OCI-LY1 (cell line): ENCODE measurements around the gene COL23A1.

Experiments
- H2AFZ ChIP-seq: fragments of 200-600 bp; sonication (generic), shearing (Covaris generic); 2 replicates; pipeline ENCODE4 v1.6.0; 2014; ENCODE audit warnings: antibody characterized with exemption, mild to moderate bottlenecking, low read length
- H3F3A ChIP-seq: fragments of 200-600 bp; sonication (generic), shearing (Covaris generic); 2 replicates; pipeline ENCODE4 v1.6.0; 2014; ENCODE audit warnings: mild to moderate bottlenecking, antibody characterized with exemption, low read length, moderate library complexity; ENCODE audit not compliant: insufficient read depth
- H3K27ac ChIP-seq: fragments of 200-600 bp; sonication (generic); 2 replicates; pipeline ENCODE4 v1.5.1; 2014; ENCODE audit warnings: low read length, mixed run types, mild to moderate bottlenecking, low read depth; ENCODE audit not compliant: poor library complexity, severe bottlenecking
- H3K27me3 ChIP-seq: fragments of 200-600 bp; sonication (generic); 2 replicates; pipeline ENCODE4 v1.6.0; 2014; ENCODE audit warnings: antibody characterized with exemption, mild to moderate bottlenecking, low read length, moderate library complexity; ENCODE audit not compliant: insufficient read depth
- H3K36me3 ChIP-seq: fragments of 200-600 bp; sonication (generic); 2 replicates; pipeline ENCODE4 v1.6.1; 2014; ENCODE audit warnings: mild to moderate bottlenecking, antibody characterized with exemption, low read length, moderate library complexity, mixed read lengths; ENCODE audit not compliant: insufficient read depth
- H3K4me1 ChIP-seq: fragments of 200-600 bp; sonication (generic); 2 replicates; pipeline ENCODE4 v1.5.1; 2014; ENCODE audit warnings: mild to moderate bottlenecking, low read length, moderate library complexity; ENCODE audit not compliant: insufficient read depth, severe bottlenecking
- H3K4me2 ChIP-seq: fragments of 200-600 bp; sonication (generic), shearing (Covaris generic); 2 replicates; pipeline ENCODE4 v1.6.1; 2014; ENCODE audit warnings: low read length
- H3K4me3 ChIP-seq: fragments of 200-600 bp; sonication (generic); 2 replicates; pipeline ENCODE4 v1.5.1; 2014; ENCODE audit warnings: low read length, low read depth, mild to moderate bottlenecking, mixed read lengths; ENCODE audit not compliant: poor library complexity, severe bottlenecking
- H3K79me2 ChIP-seq: fragments of 200-600 bp; shearing (Covaris generic); 2 replicates; pipeline ENCODE4 v1.6.1; 2016; ENCODE audit warnings: mixed run types, low read length, mixed read lengths; ENCODE audit not compliant: insufficient read depth
- H3K9ac ChIP-seq: fragments of 200-600 bp; sonication (generic), shearing (Covaris generic); 2 replicates; pipeline ENCODE4 v1.6.1; 2014; ENCODE audit warnings: mild to moderate bottlenecking, low read length, mixed read lengths
- H3K9me2 ChIP-seq: fragments of 200-600 bp; sonication (generic), shearing (Covaris generic); 2 replicates; pipeline ENCODE4 v1.6.1; 2014; ENCODE audit warnings: low read depth, mild to moderate bottlenecking, low read length, mixed read lengths
- H3K9me3 ChIP-seq: fragments of 200-600 bp; shearing (Covaris generic); 2 replicates; pipeline ENCODE4 v1.6.1; 2014; ENCODE audit warnings: low read length, mixed read lengths
- H4K20me1 ChIP-seq: fragments of 200-600 bp; sonication (generic), shearing (Covaris generic); 2 replicates; pipeline ENCODE4 v1.6.0; 2016; ENCODE audit warnings: mild to moderate bottlenecking, low read length; ENCODE audit not compliant: insufficient read depth
- CTCF ChIP-seq: fragments of 200-600 bp; sonication (generic), shearing (Covaris generic); IDR thresholded peaks from 2 replicates; pipeline ENCODE4 v1.5.1; 2017; ENCODE audit warnings: mild to moderate bottlenecking, antibody characterized with exemption, low read length, moderate library complexity, mixed read lengths
- EZH2 ChIP-seq: fragments of 200-600 bp; sonication (generic), shearing (Covaris generic); IDR thresholded peaks from 2 replicates; pipeline ENCODE4 v1.8.0; 2017; ENCODE audit warnings: borderline replicate concordance, mixed run types, mild to moderate bottlenecking, antibody characterized with exemption, low read length, moderate library complexity, mixed read lengths

Gene COL23A1

DNA sequence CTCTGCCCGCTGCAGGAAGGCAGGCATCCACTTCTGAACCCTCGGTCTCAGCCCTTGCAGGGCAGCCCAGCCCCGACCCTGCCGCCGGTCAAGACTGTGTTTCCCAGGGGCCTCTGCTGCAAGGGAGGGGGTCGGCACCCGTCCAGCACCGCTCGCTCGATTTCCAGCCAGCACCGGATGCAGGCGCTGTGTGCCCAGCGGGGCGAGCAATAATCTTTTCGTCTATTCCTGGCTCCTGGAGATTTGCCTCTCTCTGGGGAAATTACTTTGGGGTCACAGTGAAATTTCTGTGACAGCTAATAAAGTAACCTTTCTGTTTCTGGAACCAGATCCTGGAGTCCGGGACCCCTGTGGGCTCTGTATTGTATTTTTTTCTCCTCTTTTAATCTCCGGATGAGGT is 155.3 kb downstream of the COL23A1 start:
- H3K27me3 ChIP-seq = no peaks in the 10 kb centered on the region
- TF ChIP-seq EZH2 = no peak
- TF ChIP-seq CTCF = no peak
- no peaks in the 10 kb centered on the region for H4K20me1 ChIP-seq
- no peak overlapping the region for H3K9ac ChIP-seq
- H3K27ac ChIP-seq = no peak overlapping the region
- H3K4me1 ChIP-seq = no peaks in the 10 kb centered on the region
- H3K9me2 ChIP-seq = no peaks in the 10 kb centered on the region
- no peaks in the 10 kb centered on the region for H3K79me2 ChIP-seq
- H3K4me3 ChIP-seq = no peak overlapping the region
- H3K36me3 ChIP-seq = no peaks in the 10 kb centered on the region
- H3K9me3 ChIP-seq = no peaks in the 10 kb centered on the region
- no peaks in the 10 kb centered on the region for H3F3A ChIP-seq
- no peak overlapping the region for H2AFZ ChIP-seq
- H3K4me2 ChIP-seq = no peak overlapping the region

DNA sequence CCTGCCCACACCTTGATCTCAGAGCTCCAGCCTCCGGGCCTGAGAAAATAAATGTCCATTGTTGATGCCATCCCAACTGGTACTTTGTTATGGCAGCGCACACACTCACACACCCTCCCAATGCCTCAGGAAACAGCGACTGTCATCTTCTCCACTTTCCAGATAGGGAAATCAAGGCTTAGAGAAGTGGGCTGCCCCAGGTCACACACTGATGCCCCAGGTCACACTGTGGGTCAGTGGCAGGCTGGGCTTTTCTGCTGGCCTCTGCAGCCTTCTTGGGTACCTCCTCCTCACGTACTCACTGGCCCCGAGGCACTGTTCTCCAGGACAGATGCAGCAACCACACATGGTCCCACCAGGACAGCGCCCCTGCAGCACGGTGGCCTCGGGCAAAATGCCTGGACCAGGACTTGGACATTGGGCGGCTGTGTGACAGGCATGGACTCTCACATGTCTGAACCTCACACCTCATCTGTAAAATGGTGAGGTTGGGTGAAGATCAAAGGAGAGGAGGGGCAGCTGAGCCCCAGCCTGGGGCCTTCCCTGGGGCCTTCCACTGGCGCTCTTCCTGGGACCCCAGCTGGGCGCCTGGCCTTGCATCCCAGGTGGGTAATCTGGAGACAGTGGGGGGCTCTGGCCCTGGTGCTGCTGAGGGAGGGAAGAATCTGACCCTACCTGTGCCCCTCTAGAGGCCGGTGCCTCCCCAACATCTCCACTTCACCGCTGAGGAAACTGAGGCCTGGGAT is 156.0 kb downstream of the COL23A1 start:
- Histone ChIP-seq H3K9me3 (no peaks in the 10 kb centered on the region), H3K27ac (no peak overlapping the region), H3K9ac (no peak overlapping the region), H3K9me2 (no peaks in the 10 kb centered on the region), H2AFZ (no peak overlapping the region), H3K4me3 (no peak overlapping the region), H3F3A (no peaks in the 10 kb centered on the region), H3K4me2 (no peak overlapping the region), H3K79me2 (no peaks in the 10 kb centered on the region), H3K4me1 (no peaks in the 10 kb centered on the region), H3K36me3 (no peaks in the 10 kb centered on the region), H4K20me1 (no peaks in the 10 kb centered on the region), H3K27me3 (no peaks in the 10 kb centered on the region)
- no peak for TF ChIP-seq EZH2
- TF ChIP-seq CTCF = no peak

DNA sequence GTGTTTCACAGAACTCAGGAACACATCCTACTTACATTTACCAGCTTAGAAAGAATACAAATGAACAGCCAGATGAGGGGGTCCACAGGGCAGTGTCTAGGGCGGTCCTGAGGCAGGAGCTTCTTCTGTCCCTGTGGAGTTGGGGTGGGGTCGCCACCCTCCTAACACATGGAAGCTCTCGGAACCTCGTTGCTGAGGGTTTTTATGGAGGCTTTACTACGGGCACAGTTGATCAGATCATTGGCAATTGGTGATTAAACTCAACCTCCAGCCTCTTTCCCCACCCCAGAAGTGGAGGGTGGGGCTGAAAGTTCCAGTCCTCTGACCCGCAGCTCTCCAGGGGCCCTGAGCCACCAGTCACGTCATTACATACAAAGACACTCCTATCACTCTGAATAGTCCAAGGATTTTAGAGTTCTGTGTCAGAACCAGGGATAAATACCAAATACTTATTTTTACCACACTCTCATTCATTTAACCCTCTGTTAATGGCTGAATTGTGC is 156.9 kb downstream of the COL23A1 start:
- no peaks in the 10 kb centered on the region for H3K9me3 ChIP-seq
- no peaks in the 10 kb centered on the region for H4K20me1 ChIP-seq
- no peaks in the 10 kb centered on the region for H3K79me2 ChIP-seq
- no peaks in the 10 kb centered on the region for H3K36me3 ChIP-seq
- no peak overlapping the region for H3K4me3 ChIP-seq
- H3K27me3 ChIP-seq = no peaks in the 10 kb centered on the region
- no peak overlapping the region for H3K4me2 ChIP-seq
- H3K9me2 ChIP-seq = no peaks in the 10 kb centered on the region
- no peak overlapping the region for H3K27ac ChIP-seq
- no peak overlapping the region for H3K9ac ChIP-seq
- no peak overlapping the region for H2AFZ ChIP-seq
- no peaks in the 10 kb centered on the region for H3K4me1 ChIP-seq
- TF ChIP-seq EZH2 = no peak
- no peak for TF ChIP-seq CTCF
- no peaks in the 10 kb centered on the region for H3F3A ChIP-seq
